K562 (cell line): ENCODE data around the gene LSM4. TPM values are rescaled to one million over a fixed set of nuclear protein-coding genes. Genes with fewer than 3 reads are reported as not detected.

Experiments used
- CAMTA2 ChIP-seq: fragments of 250-450 bp; sonication (Bioruptor Pico); conservative IDR thresholded peaks from 2 replicates; pipeline ENCODE4 v1.5.1; 2022
- CTCF ChIP-seq, 3 experiments: IDR thresholded peaks in 2 of 3; conservative IDR thresholded peaks in 1 of 3; 2 replicates each; pipeline ENCODE4 v1.5.1; 2011 to 2012; ENCODE audit warnings: low read length in 3 of 3, mild to moderate bottlenecking in 3 of 3, control low read depth in 2 of 3, improper control_type of control experiment in 1 of 3, inconsistent platforms in 1 of 3, low read depth in 1 of 3, mixed read lengths in 1 of 3, moderate library complexity in 1 of 3; ENCODE audit not compliant: insufficient read depth in 2 of 3
- ELF2 ChIP-seq: fragments of 250-450 bp; sonication (Bioruptor Pico); IDR thresholded peaks from 2 replicates; pipeline ENCODE4 v1.5.0; 2021; ENCODE audit warnings: mild to moderate bottlenecking
- HNRNPK ChIP-seq: fragments of 200-400 bp; formaldehyde crosslinking; IDR thresholded peaks from one replicate; pipeline ENCODE4 v1.6.1; 2018; ENCODE audit warnings: mild to moderate bottlenecking, low read depth, low read length; ENCODE audit not compliant: poor library complexity, severe bottlenecking
- ID3 ChIP-seq, 2 experiments: fragments of 250-450 bp in 1 of 2; fragments of 450-650 bp in 1 of 2; sonication (Bioruptor Pico) in 1 of 2; IDR thresholded peaks; 2 replicates each; pipeline versions ENCODE4 v1.6.1 to v1.8.0; 2016 to 2021; ENCODE audit warnings: mild to moderate bottlenecking in 2 of 2, moderate library complexity in 2 of 2, missing compliant biosample characterization in 1 of 2, missing genetic modification characterization in 1 of 2
- L3MBTL2 ChIP-seq: fragments of 450-650 bp; IDR thresholded peaks from 2 replicates; pipeline ENCODE4 v1.6.1; 2016; ENCODE audit warnings: mild to moderate bottlenecking, moderate library complexity
- NELFE ChIP-seq: IDR thresholded peaks from 2 replicates; pipeline ENCODE4 v1.6.1; 2011; ENCODE audit warnings: mild to moderate bottlenecking; ENCODE audit not compliant: insufficient read depth, insufficient read length
- OTX1 ChIP-seq: fragments of 450-650 bp; formaldehyde crosslinking; IDR thresholded peaks from 2 replicates; pipeline ENCODE4 v1.4.0; 2022; ENCODE audit warnings: mild to moderate bottlenecking
- PCBP2 ChIP-seq: fragments of 200-400 bp; formaldehyde crosslinking; IDR thresholded peaks from 2 replicates; pipeline ENCODE4 v1.6.1; 2018; ENCODE audit warnings: low read length, low read depth, mild to moderate bottlenecking, moderate library complexity; ENCODE audit not compliant: poor library complexity, severe bottlenecking
- PML ChIP-seq: IDR thresholded peaks from 2 replicates; pipeline ENCODE4 v1.6.1; 2012; ENCODE audit warnings: low read length, inconsistent platforms
- RAD21 ChIP-seq, 2 experiments: fragments of 250-450 bp in 1 of 2; fragments of 450-650 bp in 1 of 2; sonication (Bioruptor Pico) in 1 of 2; formaldehyde crosslinking in 1 of 2; IDR thresholded peaks in 1 of 2; conservative IDR thresholded peaks in 1 of 2; 2 replicates each; pipeline versions ENCODE4 v1.4.0 to v1.8.0; 2020 to 2022; ENCODE audit warnings: mild to moderate bottlenecking in 2 of 2, moderate library complexity in 1 of 2
- RB1 ChIP-seq: fragments of 450-650 bp; IDR thresholded peaks from 2 replicates; pipeline ENCODE4 v1.6.1; 2017; ENCODE audit warnings: low read depth, mild to moderate bottlenecking
- SNAPC5 ChIP-seq: fragments of 250-450 bp; sonication (Bioruptor Pico); IDR thresholded peaks from 2 replicates; pipeline ENCODE4 v1.8.0; 2021; ENCODE audit warnings: moderate library complexity, mild to moderate bottlenecking, inconsistent platforms
- STAG1 ChIP-seq: sonication (generic); formaldehyde crosslinking; IDR thresholded peaks from 2 replicates; pipeline ENCODE4 v1.5.0; 2020; ENCODE audit warnings: missing genetic modification reagents, borderline replicate concordance
- XRCC5 ChIP-seq: fragments of 200-400 bp; formaldehyde crosslinking; IDR thresholded peaks from 2 replicates; pipeline ENCODE4 v1.6.1; 2017; ENCODE audit warnings: low read depth, mild to moderate bottlenecking, low read length
- ZNF12 ChIP-seq: sonication (generic); formaldehyde crosslinking; IDR thresholded peaks from 2 replicates; pipeline ENCODE4 v1.4.0; 2020; ENCODE audit warnings: mild to moderate bottlenecking, missing genetic modification reagents
- ZNF436 ChIP-seq: fragments of 250-450, 450-650 bp; sonication (Bioruptor Pico); formaldehyde crosslinking; IDR thresholded peaks from 2 replicates; pipeline ENCODE4 v1.7.0; 2020; ENCODE audit warnings: mild to moderate bottlenecking
- ZNF592 ChIP-seq: fragments of 450-650 bp; IDR thresholded peaks from 2 replicates; pipeline ENCODE4 v1.6.1; 2017; ENCODE audit warnings: antibody characterized with exemption, mild to moderate bottlenecking
- ZNF76 ChIP-seq: fragments of 250-450 bp; sonication (Bioruptor Pico); IDR thresholded peaks from 2 replicates; pipeline ENCODE4 v1.4.0; 2020; ENCODE audit warnings: mild to moderate bottlenecking, moderate library complexity, borderline replicate concordance
- polyA plus RNA-seq, 8 experiments: library from polyadenylated mRNA; depleted of rRNA in 4 of 8; stranded (reverse) in 5 of 8; unstranded in 3 of 8; fragments of >200 nt; fragmentation: Nextera tagmentation in 2 of 8; fragmentation: Illumina TruSeq in 1 of 8; extraction: Ambion mirVana in 2 of 8; extraction: Trizol in 1 of 8; gene quantifications; 2 replicates each; pipeline versions ENCODE4 v1.2.1 to v1.2.3, GENCODE V29; 2011 to 2014; ENCODE audit warnings: inconsistent platforms in 1 of 8, missing spikeins in 1 of 8
- total RNA-seq, 7 experiments: library from RNA; depleted of rRNA in 6 of 7; stranded (reverse); fragments of >200 nt in 6 of 7; fragmentation: Illumina TruSeq in 2 of 7; extraction: Trizol in 2 of 7; gene quantifications; 2 replicates each; pipeline versions ENCODE4 v1.2.1 to v1.2.3, GENCODE V29; 2011 to 2021; ENCODE audit warnings: low replicate concordance in 1 of 7

The LSM4 gene
- total and polyA plus RNA-seq, 9 of the 15 experiments (the other 6 are each of a cell fraction or from before 2014, with no cell fraction given): 11.9 to 763 (median 202) TPM

- TF ChIP-seq HNRNPK (peak; percentile 40), PCBP2 (no peak), SNAPC5 (CRISPR knock-in tag) (no peak), CAMTA2 (no peak), ELF2 (CRISPR knock-in tag) (no peak), RAD21 (CRISPR knock-in tag; conservative IDR thresholded peaks at IDR 0.05 in 1 of 2, IDR thresholded peaks at IDR 0.05 in 1 of 2) (peak in 1 of 2 experiments; percentile 4; a peak in 2 of 4 replicates), ZNF436 (no peak), OTX1 (CRISPR knock-in tag) (no peak), NELFE (no peak), L3MBTL2 (peak; percentile 84), XRCC5 (0 out of 2 replicates have a peak, but pooled peaks have one; percentile 20), STAG1 (CRISPR knock-in tag) (no peak), ZNF592 (peak; percentile 62), ZNF76 (CRISPR knock-in tag) (no peak; the same call in 1 of the 2 replicates), CTCF (IDR thresholded peaks at IDR 0.05 in 2 of 3, conservative IDR thresholded peaks at IDR 0.05 in 1 of 3; ENCODE audit: insufficient read depth in 2 of 3, low read depth in 1 of 3, low read length in 3 of 3) (no peak), ZNF12 (0 out of 2 replicates have a peak, but pooled peaks have one; percentile 42), PML (peak; percentile 68), ID3 (CRISPR knock-in tag; IDR thresholded peaks at IDR 0.05) (no peak), ID3 (tag; IDR thresholded peaks at IDR 0.05) (0 out of 2 replicates have a peak, but pooled peaks have one; percentile 76), RB1 (0 out of 2 replicates have a peak, but pooled peaks have one; percentile 50)
Observed at GRCh38 chr19:18291590-18292461, 31.1 kb downstream of the LSM4 start (continued).
